ENCODE measurements around the gene NTRK3.

Gene NTRK3

DNA sequence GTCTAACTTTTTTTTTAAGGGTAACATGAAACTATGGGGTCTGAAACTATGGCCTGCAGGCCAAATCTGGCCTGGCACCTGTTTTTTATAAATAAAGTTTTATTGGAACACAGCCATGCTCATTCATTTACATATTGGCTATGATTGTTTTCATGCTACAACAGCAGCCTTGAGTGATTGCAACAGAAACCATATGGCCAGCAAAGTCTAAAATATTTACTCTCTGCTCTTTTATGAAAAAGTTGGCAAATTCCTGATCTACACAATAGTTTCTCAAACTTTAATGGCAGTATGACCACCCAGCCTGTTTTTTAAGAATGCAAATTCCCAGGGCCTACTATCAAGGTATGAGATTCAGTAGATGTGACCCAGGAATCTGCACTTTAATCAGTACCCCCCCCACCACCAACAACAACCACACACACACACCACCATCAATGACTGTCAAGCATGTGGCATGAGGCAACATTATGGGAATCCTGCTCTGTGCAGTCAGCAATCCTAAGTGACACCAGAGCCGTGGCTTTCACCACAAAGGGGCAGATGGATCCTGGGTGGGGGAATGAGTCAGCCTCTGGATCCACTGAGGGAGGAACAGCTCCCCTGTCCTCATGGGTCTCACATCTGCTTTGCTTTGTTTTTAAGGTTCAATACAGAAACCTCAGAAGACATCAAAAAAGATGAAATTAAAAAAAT, 142.8 kb downstream of the NTRK3 start:
- no peak overlapping the region for H3K4me3 ChIP-seq (ENCODE audit: low read depth, low read length)
- TF ChIP-seq, protein P1, sequence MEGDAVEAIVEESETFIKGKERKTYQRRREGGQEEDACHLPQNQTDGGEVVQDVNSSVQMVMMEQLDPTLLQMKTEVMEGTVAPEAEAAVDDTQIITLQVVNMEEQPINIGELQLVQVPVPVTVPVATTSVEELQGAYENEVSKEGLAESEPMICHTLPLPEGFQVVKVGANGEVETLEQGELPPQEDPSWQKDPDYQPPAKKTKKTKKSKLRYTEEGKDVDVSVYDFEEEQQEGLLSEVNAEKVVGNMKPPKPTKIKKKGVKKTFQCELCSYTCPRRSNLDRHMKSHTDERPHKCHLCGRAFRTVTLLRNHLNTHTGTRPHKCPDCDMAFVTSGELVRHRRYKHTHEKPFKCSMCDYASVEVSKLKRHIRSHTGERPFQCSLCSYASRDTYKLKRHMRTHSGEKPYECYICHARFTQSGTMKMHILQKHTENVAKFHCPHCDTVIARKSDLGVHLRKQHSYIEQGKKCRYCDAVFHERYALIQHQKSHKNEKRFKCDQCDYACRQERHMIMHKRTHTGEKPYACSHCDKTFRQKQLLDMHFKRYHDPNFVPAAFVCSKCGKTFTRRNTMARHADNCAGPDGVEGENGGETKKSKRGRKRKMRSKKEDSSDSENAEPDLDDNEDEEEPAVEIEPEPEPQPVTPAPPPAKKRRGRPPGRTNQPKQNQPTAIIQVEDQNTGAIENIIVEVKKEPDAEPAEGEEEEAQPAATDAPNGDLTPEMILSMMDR (IDR thresholded peaks at IDR 0.05; ENCODE audit: low read depth, low read length): no peak

DNA sequence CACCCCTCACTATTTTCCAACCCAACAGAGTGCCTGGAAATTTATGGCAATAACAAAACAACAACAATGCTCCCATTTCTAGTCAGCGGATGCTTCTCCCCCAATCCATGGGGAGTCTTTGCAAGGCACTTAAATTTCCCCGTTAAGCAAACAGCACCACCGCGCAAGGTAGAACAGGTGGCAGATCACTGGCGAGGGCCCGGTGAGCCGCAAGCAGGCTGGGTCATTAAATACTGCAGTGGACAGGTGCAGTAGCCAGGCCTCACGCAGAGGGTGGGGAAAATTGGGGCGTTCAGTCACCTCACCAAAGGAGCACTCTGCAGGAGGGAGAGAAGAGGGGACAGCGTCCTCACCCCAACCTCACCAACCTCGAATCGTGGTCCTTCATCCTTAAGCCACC, 147.5 kb downstream of the NTRK3 start:
- H3K4me3 ChIP-seq (ENCODE audit: low read depth, low read length): no peak overlapping the region

DNA sequence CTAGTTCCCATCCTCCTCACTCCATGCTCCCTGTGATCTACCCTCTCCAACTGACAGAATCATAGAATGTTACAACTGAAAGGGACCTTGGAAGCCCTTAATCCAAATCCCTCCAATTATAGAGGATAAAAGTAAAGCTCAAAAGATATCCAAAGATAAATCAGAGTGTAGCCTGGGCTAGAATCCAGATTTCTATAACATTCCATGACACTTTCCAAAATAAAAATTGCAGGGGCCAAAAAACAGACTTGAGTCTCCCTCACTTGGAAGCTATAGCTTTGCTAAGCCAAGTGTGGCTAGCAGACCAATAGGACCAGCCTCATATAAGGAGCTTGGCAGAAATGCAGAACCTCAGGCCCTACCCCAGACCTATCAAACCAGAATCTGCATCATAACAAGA, 148.1 kb downstream of the NTRK3 start:
- H3K4me3 ChIP-seq (ENCODE audit: low read depth, low read length): no peak overlapping the region
- TF ChIP-seq, protein P1 (IDR thresholded peaks at IDR 0.05; ENCODE audit: low read depth, low read length): no peak

More for the DNA sequence above, 147.5 kb downstream of the NTRK3 start:
- TF ChIP-seq, protein P1 (IDR thresholded peaks at IDR 0.05; ENCODE audit: low read depth, low read length): no peak

DNA sequence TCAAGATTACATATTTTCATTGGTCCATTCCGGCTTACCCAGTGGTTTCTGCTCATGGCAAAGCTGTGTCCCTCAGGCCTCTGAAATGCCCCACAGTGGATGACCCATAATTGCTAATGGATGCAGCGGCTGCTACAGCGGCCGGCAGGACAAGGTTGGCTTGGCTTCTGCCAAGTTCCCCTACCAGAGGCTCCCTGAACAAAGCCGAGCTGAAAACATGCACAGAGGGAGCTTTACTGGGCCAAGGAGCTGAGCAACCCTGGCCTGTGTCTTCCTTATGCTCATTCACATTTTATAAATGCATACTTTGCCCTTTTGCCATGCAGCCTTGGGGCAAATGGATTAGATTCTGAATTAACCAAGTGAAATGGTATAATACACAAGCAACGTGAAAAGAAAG, 150.5 kb downstream of the NTRK3 start:
- TF ChIP-seq, protein P1 (IDR thresholded peaks at IDR 0.05; ENCODE audit: low read depth, low read length): no peak
- H3K4me3 ChIP-seq (ENCODE audit: low read depth, low read length): no peak overlapping the region

DNA sequence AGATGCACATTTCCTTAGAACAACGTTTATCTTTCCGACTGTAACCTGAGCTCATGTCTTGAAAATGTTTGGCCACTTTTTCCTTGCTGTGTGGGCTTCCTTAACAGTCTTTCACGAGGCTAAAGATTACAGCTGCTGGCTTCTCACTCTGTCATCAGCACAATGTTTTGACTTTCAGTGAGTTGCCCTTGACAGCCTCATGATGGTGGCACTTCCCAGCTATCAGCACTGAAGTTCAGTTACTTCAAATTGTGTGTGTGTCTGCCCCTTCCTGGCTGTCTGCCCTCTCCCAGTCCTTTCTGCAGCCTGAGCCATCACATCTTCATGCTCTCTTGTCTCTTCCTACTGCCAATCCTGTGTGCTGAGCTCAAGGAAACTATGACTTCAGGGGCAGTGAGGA, 152.2 kb downstream of the NTRK3 start:
- H3K4me3 ChIP-seq (ENCODE audit: low read depth, low read length): no peak overlapping the region
- TF ChIP-seq, protein P1 (IDR thresholded peaks at IDR 0.05; ENCODE audit: low read depth, low read length): no peak

DNA sequence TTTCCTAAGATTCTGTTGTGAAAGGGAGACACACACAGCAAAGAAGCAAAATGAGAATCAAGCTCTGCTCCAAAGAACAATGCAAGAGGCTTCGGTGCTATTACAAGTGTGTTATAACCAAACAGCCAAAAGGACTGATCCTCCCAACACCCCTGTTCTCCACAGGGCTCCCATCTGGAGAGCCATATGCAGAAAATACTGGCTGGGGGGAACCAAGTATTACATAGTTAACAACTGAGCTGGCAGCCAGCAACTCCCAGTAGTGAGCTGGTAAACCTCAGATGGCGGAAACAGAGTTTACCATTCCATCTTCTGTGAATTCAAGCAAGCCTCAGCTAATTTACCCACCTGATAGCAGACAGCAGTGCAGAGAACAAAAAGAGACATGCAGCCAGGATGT, 156.4 kb downstream of the NTRK3 start:
- H3K4me3 ChIP-seq (ENCODE audit: low read depth, low read length): no peak overlapping the region
- TF ChIP-seq, protein P1 (IDR thresholded peaks at IDR 0.05; ENCODE audit: low read depth, low read length): no peak

DNA sequence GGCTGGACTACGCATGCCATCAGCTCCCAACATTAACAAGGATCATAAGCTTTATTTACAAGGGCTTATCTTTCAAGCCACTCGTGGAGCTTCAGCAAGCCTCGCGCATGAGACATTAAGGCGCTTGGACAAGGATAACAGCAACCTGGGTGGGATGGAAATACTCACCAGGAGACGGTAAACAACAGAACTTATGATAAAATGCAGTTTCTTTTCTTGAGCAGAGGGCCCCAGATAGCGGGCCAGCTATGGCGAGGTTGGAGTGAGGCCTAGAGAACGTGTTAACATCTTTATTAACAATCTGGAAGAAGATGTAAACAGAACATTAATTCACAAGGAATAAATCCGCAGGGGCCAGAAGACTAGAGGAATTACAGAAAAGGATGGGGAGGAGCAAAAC, 158.2 kb downstream of the NTRK3 start:
- H3K4me3 ChIP-seq (ENCODE audit: low read depth, low read length): no peak overlapping the region
- TF ChIP-seq, protein P1 (IDR thresholded peaks at IDR 0.05; ENCODE audit: low read depth, low read length): no peak

All from WI38 (cell line).